Spleen (tissue), 11 donors: ENCODE measurements around the gene TREM1. TPM values are rescaled to one million over a fixed set of nuclear protein-coding genes. Genes with fewer than 3 reads are reported as not detected.

Source experiments
- DNase-seq: peaks from one replicate; pipeline ENCODE4 v3.0.0-alpha.2; 2020
- H3K27ac ChIP-seq, 8 donors: fragments of 200-600 bp; sonication (generic) in 7 of 8; 1 replicate in 4 of 8; 2 replicates in 4 of 8; pipeline versions ENCODE4 v1.5.0 to v1.8.0; 2016 to 2021; ENCODE audit warnings: inconsistent platforms in 4 of 8, mild to moderate bottlenecking in 4 of 8, moderate library complexity in 1 of 8
- H3K27me3 ChIP-seq, 7 donors: fragments of 200-600 bp; sonication (generic) in 6 of 7; replicated peaks in 1 of 7; 1 replicate in 4 of 7; 2 replicates in 3 of 7; pipeline versions ENCODE4 v1.5.0 to v1.8.0; 2016 to 2021; ENCODE audit warnings: inconsistent platforms in 3 of 7, mild to moderate bottlenecking in 1 of 7
- H3K36me3 ChIP-seq, 6 donors: fragments of 200-600 bp; sonication (generic) in 5 of 6; 1 replicate in 4 of 6; 2 replicates in 2 of 6; pipeline versions ENCODE4 v1.5.0 to v1.8.0; 2016 to 2021; ENCODE audit warnings: inconsistent platforms in 2 of 6
- H3K4me1 ChIP-seq, 6 donors: fragments of 200-600 bp; sonication (generic) in 5 of 6; 1 replicate in 3 of 6; 2 replicates in 3 of 6; pipeline versions ENCODE4 v1.5.0 to v1.8.0; 2016 to 2021; ENCODE audit warnings: inconsistent platforms in 3 of 6
- H3K4me3 ChIP-seq, 8 donors: fragments of 200-600 bp; sonication (generic) in 7 of 8; 1 replicate in 4 of 8; 2 replicates in 4 of 8; pipeline versions ENCODE4 v1.5.0 to v1.8.0; 2016 to 2021; ENCODE audit warnings: inconsistent platforms in 4 of 8, mild to moderate bottlenecking in 4 of 8, moderate library complexity in 2 of 8
- H3K9me3 ChIP-seq, 8 donors: fragments of 200-600 bp; sonication (generic) in 7 of 8; 1 replicate in 4 of 8; 2 replicates in 4 of 8; pipeline versions ENCODE4 v1.5.0 to v1.8.0; 2016 to 2021; ENCODE audit warnings: inconsistent platforms in 4 of 8
- CTCF ChIP-seq, 11 experiments: fragments of 200-600 bp in 7 of 11; fragments of 450-650 bp in 4 of 11; sonication (generic) in 4 of 11; IDR thresholded peaks in 8 of 11; conservative IDR thresholded peaks in 3 of 11; 1 replicate in 7 of 11; 2 replicates in 4 of 11; pipeline versions ENCODE4 v1.4.0 to v1.8.0; 2016 to 2021; ENCODE audit warnings: antibody characterized with exemption in 11 of 11, inconsistent platforms in 4 of 11, mild to moderate bottlenecking in 1 of 11
- POLR2A ChIP-seq, 3 donors: fragments of 450-650 bp; IDR thresholded peaks; one replicate each; pipeline ENCODE4 v1.5.1; 2017; ENCODE audit warnings: antibody characterized with exemption in 3 of 3, mild to moderate bottlenecking in 1 of 3
- POLR2AphosphoS5 ChIP-seq, 3 donors: sonication (generic); formaldehyde crosslinking; IDR thresholded peaks; one replicate each; pipeline ENCODE4 v1.5.1; 2017; ENCODE audit warnings: antibody characterized with exemption in 3 of 3
- WGBS, 5 donors: extraction: QIAGEN DNeasy Blood & Tissue Kit in 3 of 5; methylation state at CpG; one replicate each; pipeline versions ENCODE4 v1.1.5 to v1.1.7; 2013 to 2018; 5-methylcytosine and 5-hydroxymethylcytosine counted together
- intact Hi-C: fragments of 100-400 bp; cut with DNase I; formaldehyde crosslinking; loops from one replicate; pipeline ENCODE4 v1.15.0; 2023; ENCODE audit warnings: low total_unique reads
- polyA plus RNA-seq, 3 donors: library from polyadenylated mRNA; stranded (reverse); fragments of 200-250 nt; gene quantifications; one replicate each; pipeline ENCODE4 v1.2.1, GENCODE V29; 2013
- total RNA-seq, 7 donors: library from RNA; depleted of rRNA in 3 of 7; stranded (reverse); fragments of >200 nt in 3 of 7; fragmentation: NEBNext Ultra II Directional in 4 of 7; extraction: Animal tissue kit (Norgen Biotek cat#: 25700) in 4 of 7; gene quantifications; one replicate each; pipeline versions ENCODE4 v1.1.0 to v1.2.1, GENCODE V29; 2016 to 2021
- donor health status: healthy with polysubstance abuse.
- donor health status: DM: no; HTN: no; CAD: no; lungs with moderate emphysema.
- donor health status: DM: no; HTN: no; CAD: no.
- donor health status: Bipolar disorder and iron deficiency.
- donor health status: healthy.
- donor health status: DM: no; HTN: no; CAD: no.
- donor health status: DM: yes; HTN: yes; CAD: no.

Gene TREM1
- total and polyA plus RNA-seq, 10 donors = 0.64 to 51.9 (median 19.5) TPM

GRCh38 chr6:41269716-41270115 is 16.8 kb downstream of the TREM1 start:
- DNase-seq = no peak
- peaks cover 0 to under 1% (median 0%) of the 10 kb centered on the region in 6 donors for H3K36me3 ChIP-seq
- peak overlapping the region in 1 of 8 donors; percentile 4 for H3K4me3 ChIP-seq
- peaks cover 0 to 34% (median 16%) of the 10 kb centered on the region in 6 donors for H3K4me1 ChIP-seq
- peak overlapping the region in 4 of 8 donors; percentile 9 to 93 (median 54) for H3K27ac ChIP-seq
- intact Hi-C loops = no loop called here
- WGBS, 5 donors = 71 to 100% (median 94%) methylated on average over 4 of the region's 4 CpGs
- H3K9me3 ChIP-seq = no peaks in the 10 kb centered on the region
- TF ChIP-seq POLR2AphosphoS5 (IDR thresholded peaks at IDR 0.05) = no peak
- TF ChIP-seq CTCF (IDR thresholded peaks at IDR 0.05 in 8 of 11, conservative IDR thresholded peaks at IDR 0.05 in 3 of 11) = no peak
- TF ChIP-seq POLR2A (IDR thresholded peaks at IDR 0.05) = no peak
- no peaks in the 10 kb centered on the region for H3K27me3 ChIP-seq

GRCh38 chr6:41269166-41269565 is 17.3 kb downstream of the TREM1 start:
- Histone ChIP-seq H3K27ac (peak overlapping the region in 4 of 8 donors; percentile 9 to 93 (median 54)), H3K4me1 (peaks cover 0 to 28% (median 13%) of the 10 kb centered on the region in 6 donors), H3K9me3 (peaks cover 0 to 2% (median under 1%) of the 10 kb centered on the region in 8 donors), H3K27me3 (no peaks in the 10 kb centered on the region), H3K4me3 (peak overlapping the region in 1 of 8 donors; percentile 4), H3K36me3 (no peaks in the 10 kb centered on the region)
- TF ChIP-seq POLR2AphosphoS5 (IDR thresholded peaks at IDR 0.05) (no peak), POLR2A (IDR thresholded peaks at IDR 0.05) (no peak), CTCF (IDR thresholded peaks at IDR 0.05 in 8 of 11, conservative IDR thresholded peaks at IDR 0.05 in 3 of 11) (no peak)
- 67 to 90% (median 76%) methylated on average over 2 of the region's 2 CpGs for WGBS, 5 donors
- intact Hi-C loops = no loop called here
- DNase-seq = no peak

GRCh38 chr6:41268478-41268877 is 18.0 kb downstream of the TREM1 start:
- no peak for TF ChIP-seq CTCF (IDR thresholded peaks at IDR 0.05 in 8 of 11, conservative IDR thresholded peaks at IDR 0.05 in 3 of 11)
- intact Hi-C loops = no loop called here
- Histone ChIP-seq H3K27ac (peak overlapping the region in 3 of 8 donors; percentile 21 to 93 (median 86)), H3K27me3 (no peaks in the 10 kb centered on the region), H3K9me3 (peaks cover 0 to 9% (median 7%) of the 10 kb centered on the region in 8 donors), H3K4me3 (no peak overlapping the region), H3K4me1 (peaks cover 0 to 22% (median 10%) of the 10 kb centered on the region in 6 donors), H3K36me3 (no peaks in the 10 kb centered on the region)
- no peak for DNase-seq

- intact Hi-C loops = no loop called here
- no peak for DNase-seq
- Histone ChIP-seq H3K4me3 (no peak overlapping the region), H3K36me3 (no peaks in the 10 kb centered on the region), H3K4me1 (peaks cover 0 to 2% (median 0%) of the 10 kb centered on the region in 6 donors), H3K27ac (no peak overlapping the region), H3K9me3 (peaks cover 0 to 28% (median 26%) of the 10 kb centered on the region in 8 donors), H3K27me3 (no peaks in the 10 kb centered on the region)
- TF ChIP-seq POLR2A (IDR thresholded peaks at IDR 0.05) (no peak), CTCF (IDR thresholded peaks at IDR 0.05 in 8 of 11, conservative IDR thresholded peaks at IDR 0.05 in 3 of 11) (no peak)
These were observed 19.9 kb downstream of the TREM1 start for GRCh38 chr6:41266541-41266940.
